HFFc6 (cell line): ENCODE measurements around the gene KBTBD12. TPM values are rescaled to one million over a fixed set of nuclear protein-coding genes. Genes with fewer than 3 reads are reported as not detected.

Experiments used
- DNase-seq: peaks from one replicate; pipeline ENCODE4 v3.0.0-alpha.2; 2018
- H3K27ac Mint-ChIP-seq: 2 replicates; pipeline ENCODE4 v1.8.0; 2020; ENCODE audit warnings: mild to moderate bottlenecking, mixed read lengths
- H3K27me3 Mint-ChIP-seq: 2 replicates; pipeline ENCODE4 v1.8.0; 2021; ENCODE audit warnings: mild to moderate bottlenecking, moderate library complexity, mixed read lengths; ENCODE audit not compliant: insufficient read depth
- H3K36me3 Mint-ChIP-seq: 2 replicates; pipeline ENCODE4 v1.8.0; 2021; ENCODE audit warnings: low read depth, mixed read lengths
- H3K4me1 Mint-ChIP-seq: 2 replicates; pipeline ENCODE4 v1.8.0; 2020; ENCODE audit warnings: low read depth, mixed read lengths
- H3K4me3 Mint-ChIP-seq: 2 replicates; pipeline ENCODE4 v1.8.0; 2020; ENCODE audit warnings: mild to moderate bottlenecking, moderate library complexity, mixed read lengths
- H3K9me3 Mint-ChIP-seq: 2 replicates; pipeline ENCODE4 v1.8.0; 2020; ENCODE audit warnings: mild to moderate bottlenecking, mixed read lengths
- CTCF ChIP-seq: fragments of 200-600 bp; sonication (generic); IDR thresholded peaks from 2 replicates; pipeline ENCODE4 v1.5.0; 2021; ENCODE audit warnings: antibody characterized with exemption, mild to moderate bottlenecking
- total RNA-seq, 6 experiments: library from RNA; stranded (reverse); fragmentation: NEBNext Ultra II Directional; extraction: Animal tissue kit (Norgen Biotek cat#: 25700); gene quantifications; 2 replicates in 1 of 6; 3 replicates in 5 of 6; pipeline ENCODE4 v1.2.3, GENCODE V29; 2021

KBTBD12 gene
- total RNA-seq, 6 experiments from 2014 or later: not detected

- no peaks in the 10 kb centered on the region for H3K36me3 Mint-ChIP-seq
- no peak for TF ChIP-seq CTCF
- no peak for DNase-seq
- 0 out of 2 replicates have a peak, but pooled peaks cover 7% of the 10 kb centered on the region for H3K4me1 Mint-ChIP-seq
- no peak overlapping the region for H3K4me3 Mint-ChIP-seq
- peaks cover 8% of the 10 kb centered on the region for H3K9me3 Mint-ChIP-seq
- H3K27ac Mint-ChIP-seq: no peak overlapping the region
- peaks cover 26% of the 10 kb centered on the region for H3K27me3 Mint-ChIP-seq
Observed at GRCh38 chr3:127964816-127965215, 49.8 kb downstream of the KBTBD12 start.

DNA sequence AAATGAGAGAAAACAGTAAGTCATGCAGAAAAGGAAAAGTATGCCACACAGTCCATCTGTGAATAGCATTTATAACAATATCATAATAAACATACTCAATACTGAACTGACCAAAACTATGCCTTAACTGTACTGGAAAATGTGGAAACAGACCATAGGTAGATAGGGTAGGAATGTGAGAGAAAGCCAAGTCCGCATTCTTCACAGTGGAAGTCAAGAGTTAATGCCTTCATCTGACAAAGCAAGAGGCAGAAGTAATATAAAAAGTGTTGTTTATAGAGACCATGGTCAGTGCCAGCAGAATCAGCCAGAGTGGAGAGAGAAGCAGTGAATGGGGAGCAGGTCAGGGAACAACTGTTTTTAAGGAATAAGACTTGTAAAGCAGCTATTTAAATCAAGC lies 52.3 kb downstream of the KBTBD12 start:
- no peaks in the 10 kb centered on the region for H3K4me1 Mint-ChIP-seq
- no peak for DNase-seq
- no peak overlapping the region for H3K4me3 Mint-ChIP-seq
- peaks cover 8% of the 10 kb centered on the region for H3K9me3 Mint-ChIP-seq
- no peak for TF ChIP-seq CTCF
- no peaks in the 10 kb centered on the region for H3K36me3 Mint-ChIP-seq
- no peak overlapping the region for H3K27ac Mint-ChIP-seq
- H3K27me3 Mint-ChIP-seq: peaks cover 26% of the 10 kb centered on the region

DNA sequence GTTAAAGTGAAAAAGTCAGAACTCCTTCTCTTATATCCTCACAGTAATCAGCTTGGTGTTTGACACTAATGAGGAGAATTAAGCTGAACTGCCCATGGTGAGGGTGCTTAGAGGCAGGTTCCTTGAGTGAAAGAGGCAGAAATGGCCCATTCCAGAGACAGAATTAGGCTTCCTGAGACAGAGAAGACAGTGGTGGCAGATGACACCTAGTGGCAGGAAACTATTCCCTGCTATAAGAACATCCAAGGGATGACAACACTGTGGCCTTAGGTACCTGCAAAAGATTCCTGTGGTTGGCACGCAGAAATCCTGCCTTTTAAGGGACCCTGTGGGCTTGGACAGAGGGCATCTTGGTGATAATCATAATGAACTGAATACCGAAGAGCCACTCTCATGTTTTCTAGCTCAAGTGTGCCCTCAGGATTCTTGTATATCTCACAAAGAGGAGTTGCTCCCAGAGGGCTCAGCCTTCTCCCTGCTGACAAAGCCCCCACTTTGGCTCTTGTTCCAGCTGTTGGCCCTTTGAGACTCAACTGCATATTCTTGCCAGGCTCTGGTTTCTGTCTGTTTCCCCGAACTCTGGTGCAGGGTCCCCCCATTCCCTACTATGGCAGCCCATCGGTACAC lies 56.0 kb downstream of the KBTBD12 start:
- DNase-seq: peak; percentile 39
- H3K9me3 Mint-ChIP-seq: peaks cover 5% of the 10 kb centered on the region
- H3K36me3 Mint-ChIP-seq: no peaks in the 10 kb centered on the region
- no peak overlapping the region for H3K27ac Mint-ChIP-seq
- peaks cover 6% of the 10 kb centered on the region; the same call in 1 of the 2 replicates for H3K4me1 Mint-ChIP-seq
- peaks cover 32% of the 10 kb centered on the region for H3K27me3 Mint-ChIP-seq
- peak; percentile 83 for TF ChIP-seq CTCF
- no peak overlapping the region for H3K4me3 Mint-ChIP-seq

GRCh38 chr3:127974226-127974625 lies 59.2 kb downstream of the KBTBD12 start:
- Mint-ChIP-seq H3K4me1 (peaks cover 18% of the 10 kb centered on the region), H3K36me3 (no peaks in the 10 kb centered on the region), H3K27ac (no peak overlapping the region), H3K9me3 (no peaks in the 10 kb centered on the region), H3K4me3 (no peak overlapping the region), H3K27me3 (peaks cover 27% of the 10 kb centered on the region)
- no peak for DNase-seq
- no peak for TF ChIP-seq CTCF

DNA sequence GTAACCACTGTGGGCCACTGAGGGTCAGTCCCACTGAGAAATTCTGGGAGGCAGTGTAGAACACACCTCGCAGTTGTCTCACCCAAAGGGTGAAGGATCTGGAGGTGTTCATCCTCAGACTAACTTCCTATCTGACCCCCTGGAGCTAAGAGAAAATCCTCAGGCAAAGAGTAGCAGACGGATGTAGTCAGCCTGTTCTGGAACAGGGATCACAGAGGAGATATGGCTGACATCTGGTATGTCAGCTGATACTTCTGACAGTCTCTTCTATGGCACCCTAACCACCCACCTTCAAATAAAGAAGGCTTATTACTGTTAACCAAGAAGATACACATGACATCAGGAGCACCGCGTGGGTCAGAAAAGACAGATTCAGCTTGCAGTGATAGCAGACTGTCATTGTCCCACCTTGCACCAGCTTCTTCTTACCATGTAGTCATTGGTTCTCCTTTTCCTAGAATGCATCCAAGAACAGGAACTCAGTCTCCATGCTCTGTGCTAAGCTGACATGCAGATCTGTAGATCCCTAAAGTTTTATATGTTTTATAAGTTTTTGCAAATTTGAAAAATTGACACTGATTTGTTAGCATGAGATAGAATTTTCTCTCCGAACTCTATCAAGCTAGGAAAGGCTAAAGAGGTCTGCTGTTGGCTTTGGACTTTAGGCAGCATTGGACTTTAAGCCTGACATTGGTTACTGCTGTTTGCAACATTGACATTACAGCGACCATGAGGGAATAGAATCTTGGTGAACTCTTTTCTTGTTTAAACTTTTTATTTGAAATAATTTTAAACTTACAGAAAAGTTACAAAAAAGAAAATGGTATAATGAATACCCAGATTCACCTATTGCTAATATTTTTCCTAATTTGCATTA lies 60.4 kb downstream of the KBTBD12 start:
- Mint-ChIP-seq H3K27me3 (peaks cover 25% of the 10 kb centered on the region), H3K4me3 (no peak overlapping the region), H3K36me3 (no peaks in the 10 kb centered on the region), H3K4me1 (peaks cover 20% of the 10 kb centered on the region), H3K9me3 (no peaks in the 10 kb centered on the region), H3K27ac (no peak overlapping the region)
- TF ChIP-seq CTCF: no peak
- no peak for DNase-seq
